Measurements from ENCODE around the gene SDK2. TPM values are rescaled to one million over a fixed set of nuclear protein-coding genes. Genes with fewer than 3 reads are reported as not detected.

The SDK2 gene
- total and polyA plus RNA-seq, 2 of the 8 experiments (the other 6 are each of a cell fraction or from before 2014, with no cell fraction given) = 3.9 to 4.1 TPM

- TF ChIP-seq EP300 (IDR thresholded peaks at IDR 0.05; ENCODE audit: borderline replicate concordance in 1 of 2, low read depth in 2 of 2, low read length in 2 of 2) (no peak), POLR2A (IDR thresholded peaks at IDR 0.05; ENCODE audit: control extremely low read depth in 1 of 2, low read depth in 2 of 2, low read length in 2 of 2) (no peak), HDAC6 (IDR thresholded peaks at IDR 0.05; ENCODE audit: low read depth, low read length) (no peak), RAD21 (IDR thresholded peaks at IDR 0.05 in 1 of 2, conservative IDR thresholded peaks at IDR 0.05 in 1 of 2; ENCODE audit: low read depth in 2 of 2, low read length in 2 of 2) (no peak), FOSL1 (IDR thresholded peaks at IDR 0.05; ENCODE audit: insufficient read depth, low read depth, low read length) (no peak), ZNF274 (IDR thresholded peaks at IDR 0.05; ENCODE audit: borderline replicate concordance, extremely low read depth, low read length) (no peak), GABPA (IDR thresholded peaks at IDR 0.05; ENCODE audit: borderline replicate concordance, insufficient read depth, low read length) (no peak), E2F6 (IDR thresholded peaks at IDR 0.05) (no peak), CBX8 (IDR thresholded peaks at IDR 0.05; ENCODE audit: borderline replicate concordance, low read depth, low read length) (no peak)
These were observed 125.2 kb downstream of the SDK2 start (continued) for GRCh38 chr17:73519011-73519410.
